Stimulated activated CD8-positive, alpha-beta memory T cell treated with anti-CD3 and anti-CD28 coated beads, Interleukin-15, amount 100 ng/mL, for 48 hours (primary cell): ENCODE measurements around the gene ANKFN1.

Experiments used
- DNase-seq, 2 donors: peaks; one replicate each; pipeline ENCODE4 v3.0.0-alpha.2; 2020; ENCODE audit warnings: low read depth in 2 of 2

Gene ANKFN1

GRCh38 chr17:56142781-56143180 is 10.5 kb upstream of the ANKFN1 start:
- DNase-seq, result no peak

- DNase-seq, result no peak
Measured at GRCh38 chr17:56144223-56144622, 9.1 kb upstream of the ANKFN1 start.

GRCh38 chr17:56146534-56146933 is 6.7 kb upstream of the ANKFN1 start:
- no peak for DNase-seq

GRCh38 chr17:56148333-56148732 is 4.9 kb upstream of the ANKFN1 start:
- DNase-seq, result no peak

GRCh38 chr17:56149266-56150036 is 3.8 kb upstream of the ANKFN1 start:
- DNase-seq, result no peak

GRCh38 chr17:56150649-56151048 is 2.6 kb upstream of the ANKFN1 start:
- no peak for DNase-seq

- no peak for DNase-seq
Measured at GRCh38 chr17:56157845-56158244, 4.6 kb downstream of the ANKFN1 start.

GRCh38 chr17:56158344-56158743 is 5.1 kb downstream of the ANKFN1 start:
- DNase-seq, result no peak

GRCh38 chr17:56158915-56159825 is 5.9 kb downstream of the ANKFN1 start:
- no peak for DNase-seq

GRCh38 chr17:56159826-56160380 is 6.6 kb downstream of the ANKFN1 start:
- no peak for DNase-seq

GRCh38 chr17:56160422-56160821 is 7.1 kb downstream of the ANKFN1 start:
- DNase-seq, result no peak

GRCh38 chr17:56165072-56165641 is 11.9 kb downstream of the ANKFN1 start:
- DNase-seq, result no peak

GRCh38 chr17:56167491-56167890 is 14.2 kb downstream of the ANKFN1 start:
- no peak for DNase-seq

GRCh38 chr17:56169621-56170020 is 16.3 kb downstream of the ANKFN1 start:
- DNase-seq, result no peak

GRCh38 chr17:56171186-56171959 is 18.1 kb downstream of the ANKFN1 start:
- DNase-seq, result no peak

- no peak for DNase-seq
Measured at GRCh38 chr17:56172517-56172982, 19.3 kb downstream of the ANKFN1 start.

GRCh38 chr17:56173026-56173425 is 19.8 kb downstream of the ANKFN1 start:
- DNase-seq, result no peak

- DNase-seq, result no peak
Measured at GRCh38 chr17:56173958-56174835, 20.9 kb downstream of the ANKFN1 start.

GRCh38 chr17:56175299-56175955 is 22.2 kb downstream of the ANKFN1 start:
- DNase-seq, result no peak

- no peak for DNase-seq
Measured at GRCh38 chr17:56176091-56176490, 22.8 kb downstream of the ANKFN1 start.
